HG03521 (cell line): ENCODE results near the gene MRRF.

ENCODE experiments used
- ATAC-seq: cut with Tn5 transposase; IDR thresholded peaks from one replicate; pipeline ENCODE4 v1.9.1; 2021; ENCODE audit warnings: mild to moderate bottlenecking, moderate library complexity; ENCODE audit not compliant: unreplicated experiment

MRRF gene, protein sequence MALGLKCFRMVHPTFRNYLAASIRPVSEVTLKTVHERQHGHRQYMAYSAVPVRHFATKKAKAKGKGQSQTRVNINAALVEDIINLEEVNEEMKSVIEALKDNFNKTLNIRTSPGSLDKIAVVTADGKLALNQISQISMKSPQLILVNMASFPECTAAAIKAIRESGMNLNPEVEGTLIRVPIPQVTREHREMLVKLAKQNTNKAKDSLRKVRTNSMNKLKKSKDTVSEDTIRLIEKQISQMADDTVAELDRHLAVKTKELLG

DNA sequence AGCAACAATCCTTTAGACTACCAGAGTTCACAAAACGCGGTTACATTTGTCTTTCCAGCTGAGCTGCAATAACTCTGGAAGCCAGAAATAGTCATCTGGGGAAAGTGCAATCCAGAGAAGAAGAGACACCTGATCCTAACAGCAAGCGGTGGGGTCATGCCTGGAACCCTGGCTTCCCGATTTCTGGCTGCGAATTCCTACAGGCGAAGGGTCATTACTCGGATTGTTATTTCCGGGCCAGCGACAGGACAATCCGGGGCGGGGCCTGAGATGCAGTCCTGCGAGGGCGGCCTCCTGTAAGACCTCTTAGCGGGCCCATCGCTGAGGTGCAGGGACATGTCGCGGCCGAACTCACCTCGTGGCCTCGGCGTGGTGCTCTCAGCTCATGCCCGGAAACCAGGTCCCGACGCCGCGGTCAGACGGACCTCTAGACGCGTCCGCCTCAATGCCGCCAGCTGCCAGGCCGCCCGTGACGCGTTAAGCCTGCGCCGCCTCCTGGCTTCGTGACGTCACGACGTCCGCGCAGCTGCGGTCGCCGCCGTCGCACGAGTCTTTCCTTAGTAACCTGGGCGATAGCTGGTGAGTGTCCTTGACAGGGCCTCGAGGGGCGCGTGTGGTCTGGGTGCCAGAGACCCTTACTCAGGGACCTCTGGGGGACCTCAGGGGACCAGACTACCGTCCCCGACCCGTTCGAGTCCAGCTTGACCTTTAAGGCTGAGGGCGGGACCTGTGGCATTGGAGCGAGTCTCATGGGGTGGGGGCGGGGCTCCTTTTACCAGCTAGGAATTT is at the start of gene MRRF, which contains the start of gene RBM18:
Gene MRRF (plus strand): TSS at position 523 of the 789 bp plus-strand sequence. CDS start 6,010 bp downstream, outside the sequence.
Gene RBM18 (minus strand): TSS at position 481 of the 789 bp plus-strand sequence. CDS start 3,348 bp downstream, outside the sequence.
- ATAC-seq, result peak; percentile 87

DNA sequence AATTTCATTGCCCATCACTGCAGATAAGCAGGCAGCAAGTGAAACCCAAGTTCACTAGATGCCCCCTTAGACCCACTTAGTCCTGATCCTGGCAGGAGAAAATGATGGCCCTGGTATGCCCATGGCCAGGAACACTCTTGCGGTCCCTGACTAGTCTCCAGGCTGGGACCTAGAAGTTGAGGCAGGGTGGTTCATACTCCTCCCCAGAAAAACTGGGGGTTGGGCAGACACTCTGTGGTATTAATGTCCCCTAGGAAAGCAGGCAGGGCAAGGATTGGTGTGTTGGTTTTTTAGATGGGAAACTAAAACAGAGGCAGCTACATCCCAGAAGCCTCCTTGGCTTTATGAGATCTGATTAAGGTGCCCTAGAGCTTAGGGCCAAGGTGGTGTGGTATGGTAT is 49.0 kb upstream of the MRRF start:
- no peak for ATAC-seq

DNA sequence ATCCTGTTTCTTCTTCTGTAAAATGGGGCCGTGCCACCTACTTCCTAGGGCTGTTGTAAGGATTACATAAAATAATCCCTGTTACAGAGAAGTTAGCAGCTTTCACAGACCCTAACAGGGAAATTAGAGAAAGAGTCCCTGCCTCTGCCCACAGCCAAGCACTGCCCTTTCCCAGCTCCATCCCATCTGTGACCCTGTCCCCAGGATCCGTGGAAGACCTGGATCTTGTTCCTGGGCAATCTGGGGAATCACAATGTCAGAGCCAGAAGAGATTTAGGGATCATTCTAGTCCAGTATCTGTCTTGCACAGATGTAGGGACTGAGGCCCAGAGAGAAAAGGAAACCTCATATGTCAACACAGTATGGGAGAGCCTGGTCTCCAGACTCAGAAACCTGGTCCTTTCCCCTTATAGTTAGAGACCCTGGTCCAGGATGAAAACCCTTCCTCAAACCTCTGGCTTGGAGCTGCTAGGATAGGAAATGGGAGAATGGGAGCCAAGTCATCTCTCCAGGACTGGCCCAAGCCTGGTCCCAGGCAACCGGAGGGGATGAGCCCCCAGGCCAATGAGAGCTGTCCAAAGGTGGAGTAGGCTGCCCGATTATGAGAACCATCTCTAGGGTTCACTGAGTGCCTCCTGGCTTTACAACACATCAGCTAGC is 48.4 kb upstream of the MRRF start:
- ATAC-seq, result no peak

DNA sequence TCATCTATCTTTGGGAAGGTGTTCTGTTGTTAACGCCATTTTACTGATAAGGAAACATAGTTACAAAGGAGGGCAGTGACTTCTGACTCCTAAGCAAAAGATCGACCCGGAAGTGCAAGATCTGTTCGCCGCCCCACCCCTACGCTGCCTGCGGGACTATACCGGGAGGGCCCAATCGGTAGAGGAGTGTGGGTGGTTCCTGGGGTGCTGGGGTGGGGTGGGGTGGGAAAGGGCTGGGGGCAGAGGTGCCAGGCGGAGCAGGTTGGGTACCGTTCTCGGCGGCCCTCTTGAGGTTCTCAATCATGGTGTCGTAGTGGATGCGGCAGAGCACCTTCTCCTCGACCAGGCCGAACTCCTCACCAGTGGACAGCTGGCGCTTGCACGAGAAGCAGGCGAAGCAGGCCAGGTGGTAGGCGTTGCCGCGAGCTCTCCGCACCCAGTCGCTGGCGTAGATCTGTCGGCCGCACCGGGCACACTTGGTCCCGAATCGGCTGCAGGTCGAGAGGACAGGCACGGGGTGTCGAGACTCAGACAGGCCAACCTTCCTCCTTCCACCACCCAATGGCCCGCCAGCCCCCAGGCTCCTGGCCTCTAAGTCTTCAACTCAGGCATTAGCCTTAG is 47.8 kb upstream of the MRRF start:
- no peak for ATAC-seq

DNA sequence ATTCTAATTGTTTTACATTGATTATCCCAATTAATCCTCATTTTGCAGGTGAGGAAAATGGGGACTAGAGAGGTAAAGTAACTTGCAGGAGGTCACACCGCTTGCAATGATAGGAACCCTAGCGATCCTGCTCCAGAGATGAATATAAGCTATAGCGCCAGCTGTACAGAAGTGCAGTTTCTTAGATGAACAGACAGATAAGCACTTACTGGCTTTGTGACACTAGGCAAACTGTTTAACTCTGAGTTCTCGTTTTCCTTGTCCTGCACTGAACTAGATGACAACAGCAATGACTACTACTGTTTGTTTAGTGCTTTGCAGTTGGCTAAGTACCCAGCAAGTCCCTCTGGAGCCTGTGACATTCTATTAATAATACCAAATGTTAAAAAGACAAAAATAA is 47.0 kb upstream of the MRRF start:
- ATAC-seq, result no peak

DNA sequence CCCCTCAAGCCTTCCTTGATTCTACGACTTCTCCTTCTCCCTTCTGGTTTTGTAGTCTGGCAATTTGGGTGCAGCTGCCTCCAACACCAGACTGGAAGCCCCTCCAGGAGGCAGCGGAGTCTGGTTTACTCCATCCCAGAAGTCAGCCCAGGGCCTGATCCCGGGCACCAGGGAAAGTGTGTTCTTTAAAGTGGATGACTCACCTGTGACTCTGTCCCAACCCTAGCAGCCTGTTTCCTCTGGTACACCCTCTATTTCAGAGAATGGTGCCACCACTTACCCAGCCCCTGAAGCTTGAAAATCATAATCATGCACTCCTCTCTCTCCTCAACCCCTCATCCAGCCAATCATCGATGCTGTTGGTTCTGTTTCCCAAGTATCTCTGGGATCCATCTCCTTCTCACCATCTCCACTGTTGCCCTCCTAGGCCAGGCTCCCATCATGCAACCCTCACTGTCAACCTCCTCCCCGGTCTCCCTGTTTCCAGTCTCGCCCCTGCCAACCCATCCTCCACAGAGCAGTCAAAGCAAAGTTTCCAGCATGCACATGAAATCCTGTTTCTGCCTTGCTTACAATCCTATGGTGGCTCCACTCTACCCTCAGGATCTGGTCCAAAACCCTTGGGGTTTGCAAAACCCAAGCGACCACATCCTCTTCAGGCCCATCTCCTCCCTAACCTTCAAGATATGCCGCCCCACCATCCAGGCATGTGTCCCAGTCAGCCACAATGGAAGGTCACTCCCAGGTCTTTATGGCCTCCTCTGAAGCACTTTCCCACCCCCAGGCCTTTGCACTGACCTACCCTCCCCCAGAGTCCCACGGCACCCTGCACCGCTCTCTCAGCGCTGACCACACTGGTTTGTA is 46.4 kb upstream of the MRRF start:
- no peak for ATAC-seq

DNA sequence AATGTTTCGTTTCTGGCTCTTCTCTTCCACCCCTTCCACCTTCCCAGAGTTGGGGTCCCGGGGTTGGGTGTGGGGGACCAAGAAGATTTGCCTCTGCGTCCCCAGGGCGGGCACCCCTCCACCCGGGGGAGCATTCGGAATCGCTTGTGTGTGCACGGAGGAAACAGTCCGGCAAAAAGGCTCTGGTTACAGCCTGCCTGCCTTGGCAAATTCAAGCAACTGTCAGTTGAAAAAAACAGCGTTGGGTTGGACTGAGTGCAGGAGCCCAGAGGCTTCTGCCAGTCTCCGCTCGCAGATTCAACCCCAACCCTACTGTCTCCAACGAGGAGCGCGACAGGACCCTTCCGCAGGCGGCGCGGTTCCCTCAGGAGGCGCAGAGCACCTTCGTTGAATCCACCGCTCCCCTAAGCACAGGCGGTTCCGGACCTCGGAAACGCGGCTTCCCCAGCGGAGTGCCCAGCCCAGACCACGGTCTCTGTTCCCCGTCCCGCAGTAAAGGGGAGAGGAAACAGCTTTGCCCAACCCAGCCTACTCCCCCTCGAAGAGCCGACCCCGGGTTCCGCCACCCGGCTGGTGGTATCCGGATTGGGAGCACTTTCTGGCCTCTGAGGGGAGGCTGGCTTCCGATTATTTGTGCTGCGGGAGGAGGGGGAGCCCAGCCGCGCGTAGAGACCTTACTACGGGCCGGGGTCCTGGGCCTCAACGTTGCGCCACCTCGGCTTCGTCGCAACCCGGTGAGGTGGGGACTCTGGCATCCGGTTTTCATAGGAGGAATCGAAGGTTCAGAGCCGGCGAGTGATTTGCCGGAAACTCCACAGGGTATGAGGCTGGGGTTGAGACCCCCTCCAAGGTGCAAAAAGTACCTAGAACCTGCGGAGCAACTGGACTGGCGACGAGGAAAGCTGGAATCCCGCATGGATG is 45.5 kb upstream of the MRRF start:
- no peak for ATAC-seq

DNA sequence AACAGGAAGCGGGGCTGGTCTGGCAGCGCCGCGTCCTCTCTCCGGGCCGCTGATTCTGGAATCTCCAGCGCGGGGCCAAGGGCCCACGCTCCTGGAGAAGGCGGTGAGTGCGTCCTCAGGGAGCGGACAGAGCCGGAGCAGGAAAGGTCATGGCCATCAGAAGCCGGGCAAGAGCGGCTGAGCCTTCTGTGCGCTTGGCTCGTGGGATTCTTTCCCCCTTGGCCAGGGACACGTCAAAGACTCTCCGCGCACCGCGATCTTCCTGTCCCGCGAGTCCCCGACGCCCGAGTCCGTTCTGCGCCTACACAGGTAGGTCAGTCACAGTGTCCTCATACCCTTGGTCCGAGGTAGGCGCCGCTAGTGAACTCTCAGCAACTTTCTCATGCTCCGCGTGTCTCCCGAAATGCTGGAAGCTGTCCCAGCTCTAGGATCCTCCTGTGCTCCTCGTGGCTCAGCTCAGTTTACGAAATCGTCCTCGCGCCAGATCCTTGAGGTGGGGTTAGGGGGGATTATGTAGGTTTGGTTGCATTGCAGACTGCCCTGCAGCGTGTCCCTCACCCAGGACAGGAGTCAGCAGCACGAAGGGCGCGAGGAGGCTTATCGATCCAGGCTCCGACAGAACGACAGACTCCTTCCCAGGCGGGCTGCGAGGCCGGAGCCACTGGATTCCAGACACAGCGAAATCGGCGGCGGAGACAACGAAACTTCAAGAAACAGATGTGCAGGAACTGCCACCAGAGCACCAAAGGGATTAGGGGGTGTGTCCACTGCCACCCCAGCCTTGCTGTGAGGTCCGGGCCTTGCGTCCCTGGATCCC is 44.6 kb upstream of the MRRF start:
- no peak for ATAC-seq

DNA sequence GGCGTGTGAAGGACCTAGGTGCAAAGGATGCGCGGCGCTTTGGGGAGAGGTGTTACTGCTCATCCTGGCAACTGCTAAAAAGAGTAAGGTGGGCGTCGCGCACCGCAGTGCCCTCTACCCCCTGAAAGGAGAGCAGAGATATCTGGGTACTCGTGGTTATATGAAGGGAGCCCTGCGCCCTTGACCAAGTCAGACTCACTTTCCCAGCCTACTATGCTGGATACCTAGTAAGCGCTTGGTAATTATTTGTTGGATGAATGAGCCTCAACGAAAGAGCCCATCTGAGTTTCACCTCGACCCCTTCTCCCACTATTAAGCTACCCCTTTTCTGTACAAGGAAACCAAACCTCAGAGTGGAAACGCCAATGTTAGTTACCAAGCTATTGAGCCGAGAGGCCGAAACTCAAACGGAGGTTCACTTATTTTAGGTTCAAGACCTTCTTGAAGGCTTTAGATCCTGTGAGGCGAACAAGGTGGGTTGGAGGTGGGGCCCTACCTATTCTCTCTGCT is 44.0 kb upstream of the MRRF start:
- ATAC-seq, result no peak

DNA sequence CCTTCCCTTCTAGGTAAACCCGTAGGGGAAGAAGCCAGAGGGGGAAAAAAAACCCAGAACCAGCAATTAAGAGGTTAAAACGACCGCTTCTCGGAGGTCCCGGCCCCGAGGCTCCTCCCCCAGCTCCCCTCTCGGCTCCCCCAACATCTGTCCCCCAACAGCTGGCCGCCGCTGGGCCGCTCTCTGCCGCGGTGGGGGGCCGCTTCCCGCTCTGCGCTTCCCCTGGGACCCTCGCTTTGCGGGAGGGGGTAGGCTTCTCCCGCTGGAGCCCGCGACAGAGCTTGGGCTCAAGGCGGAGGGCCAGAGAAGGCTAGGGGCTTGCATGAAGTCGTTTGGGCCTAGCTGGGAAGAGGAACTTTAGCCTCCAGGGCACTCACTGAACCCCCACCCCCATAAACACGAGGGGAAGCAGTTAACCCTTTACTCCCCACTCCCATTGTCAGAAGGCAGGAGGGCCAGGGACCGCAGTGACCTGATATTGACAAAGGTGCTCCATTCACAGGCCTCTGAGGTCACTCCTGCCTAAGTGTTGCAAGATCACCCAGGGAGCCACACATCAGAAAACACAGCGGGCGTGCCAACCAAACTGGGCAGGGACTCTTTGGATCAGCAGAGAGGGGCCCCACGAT is 43.4 kb upstream of the MRRF start:
- ATAC-seq, result no peak

DNA sequence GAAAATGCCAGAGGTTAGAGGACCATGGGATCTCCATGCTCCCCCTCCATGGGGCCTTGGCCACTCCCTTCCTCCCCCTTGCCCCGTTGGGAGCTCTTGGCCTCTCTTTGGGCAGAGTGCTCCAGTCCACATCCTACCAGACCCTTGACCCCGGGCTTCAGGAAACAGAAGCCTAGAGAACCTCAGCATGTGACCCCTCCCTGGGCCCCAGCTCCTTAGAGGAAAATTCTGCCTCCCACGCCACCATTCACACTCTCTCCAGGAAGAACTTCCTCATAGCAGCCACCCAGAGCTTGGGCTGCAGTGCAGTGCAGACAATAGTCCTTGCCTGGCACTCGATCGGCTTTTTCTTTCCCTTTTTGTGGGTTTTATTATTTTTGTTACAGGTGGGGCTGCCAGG is 41.9 kb upstream of the MRRF start:
- ATAC-seq, result no peak

DNA sequence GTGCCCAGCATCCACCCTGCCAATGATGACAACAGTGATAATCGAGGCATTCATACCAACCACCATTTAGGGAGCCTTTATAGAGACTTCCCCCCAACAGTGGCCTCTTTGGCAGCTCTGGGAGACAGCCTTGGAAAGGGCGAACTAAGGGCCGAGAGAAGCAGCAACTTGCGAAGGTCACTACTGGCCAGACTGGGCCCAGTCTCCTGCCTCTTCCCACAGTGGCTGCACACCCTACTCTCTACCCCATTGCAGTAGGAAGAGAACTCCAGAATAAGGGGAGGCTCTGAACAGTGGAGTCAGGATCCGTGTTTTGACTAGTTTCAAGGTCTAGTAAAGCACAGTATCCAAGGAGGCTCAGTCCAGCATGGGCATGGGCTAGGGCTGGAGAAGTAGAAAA is 41.2 kb upstream of the MRRF start:
- ATAC-seq, result no peak

DNA sequence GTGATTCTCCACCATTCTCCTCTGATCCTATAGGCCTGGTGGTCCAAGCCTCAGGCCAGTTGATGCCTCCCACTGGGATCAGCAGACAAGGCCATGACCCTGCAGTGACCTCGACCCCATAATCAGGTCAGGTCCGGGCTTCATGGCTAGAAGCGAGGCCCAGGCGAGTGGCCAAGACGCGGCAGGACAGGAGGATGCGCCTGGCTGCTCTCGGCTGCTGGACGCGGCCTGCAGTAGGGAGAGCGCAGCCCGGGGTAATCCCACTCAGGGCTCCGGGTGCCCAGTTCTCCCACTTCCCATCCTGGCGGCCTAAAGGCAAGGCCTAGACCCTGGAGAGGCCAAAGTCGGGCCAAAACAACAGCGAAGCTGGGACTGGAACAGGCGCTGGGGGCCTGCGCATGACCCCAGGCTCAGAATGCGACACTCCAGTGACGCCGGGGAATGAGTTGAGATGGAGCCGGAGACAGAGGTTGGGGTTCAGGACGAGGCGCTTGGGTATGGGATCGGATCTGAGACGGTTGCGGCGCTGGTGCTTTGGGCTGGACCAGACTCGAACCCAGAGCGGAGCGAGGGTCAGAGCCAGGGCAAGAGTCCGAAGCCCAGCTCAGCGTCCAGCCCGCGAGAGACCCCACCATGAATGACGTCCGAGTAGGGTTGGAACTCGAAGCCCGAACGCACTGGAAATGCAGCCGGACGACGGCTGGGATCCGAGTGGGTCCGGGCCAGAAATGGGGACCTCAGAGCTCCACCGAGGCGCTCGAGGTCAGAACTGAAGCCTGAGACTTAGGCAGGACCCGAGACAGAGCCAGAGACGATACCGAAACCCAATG is 39.2 kb upstream of the MRRF start:
- ATAC-seq, result no peak

DNA sequence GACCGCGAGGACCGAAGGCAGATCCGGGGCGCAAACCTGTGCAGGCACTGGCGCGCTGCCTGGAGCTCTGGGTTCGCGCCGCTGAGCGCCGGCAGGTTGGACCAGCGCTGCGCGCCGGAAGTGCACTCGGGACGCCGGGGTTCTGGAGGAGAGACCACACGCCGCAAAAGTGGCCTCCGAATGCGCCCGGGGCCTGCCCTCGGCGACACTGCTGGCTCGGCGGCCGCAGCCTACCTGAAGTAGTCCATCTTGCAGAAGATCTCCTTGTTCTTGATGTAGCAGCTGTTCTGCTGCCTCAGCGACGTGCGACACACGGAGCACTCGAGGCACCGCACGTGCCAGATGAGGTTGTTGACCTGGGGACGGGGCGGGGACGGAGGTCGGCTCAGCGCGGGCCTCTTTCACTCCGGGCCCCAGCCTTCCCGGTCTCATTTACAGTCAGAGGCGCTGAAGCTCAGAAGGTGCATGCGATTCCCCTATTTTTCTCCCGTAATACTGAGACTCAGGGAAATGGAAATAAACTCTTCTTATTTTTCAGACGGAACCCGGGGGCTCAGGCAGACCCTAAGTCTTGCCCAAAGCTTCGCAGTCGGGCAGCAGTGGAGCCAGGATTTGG is 38.4 kb upstream of the MRRF start:
- ATAC-seq, result no peak

DNA sequence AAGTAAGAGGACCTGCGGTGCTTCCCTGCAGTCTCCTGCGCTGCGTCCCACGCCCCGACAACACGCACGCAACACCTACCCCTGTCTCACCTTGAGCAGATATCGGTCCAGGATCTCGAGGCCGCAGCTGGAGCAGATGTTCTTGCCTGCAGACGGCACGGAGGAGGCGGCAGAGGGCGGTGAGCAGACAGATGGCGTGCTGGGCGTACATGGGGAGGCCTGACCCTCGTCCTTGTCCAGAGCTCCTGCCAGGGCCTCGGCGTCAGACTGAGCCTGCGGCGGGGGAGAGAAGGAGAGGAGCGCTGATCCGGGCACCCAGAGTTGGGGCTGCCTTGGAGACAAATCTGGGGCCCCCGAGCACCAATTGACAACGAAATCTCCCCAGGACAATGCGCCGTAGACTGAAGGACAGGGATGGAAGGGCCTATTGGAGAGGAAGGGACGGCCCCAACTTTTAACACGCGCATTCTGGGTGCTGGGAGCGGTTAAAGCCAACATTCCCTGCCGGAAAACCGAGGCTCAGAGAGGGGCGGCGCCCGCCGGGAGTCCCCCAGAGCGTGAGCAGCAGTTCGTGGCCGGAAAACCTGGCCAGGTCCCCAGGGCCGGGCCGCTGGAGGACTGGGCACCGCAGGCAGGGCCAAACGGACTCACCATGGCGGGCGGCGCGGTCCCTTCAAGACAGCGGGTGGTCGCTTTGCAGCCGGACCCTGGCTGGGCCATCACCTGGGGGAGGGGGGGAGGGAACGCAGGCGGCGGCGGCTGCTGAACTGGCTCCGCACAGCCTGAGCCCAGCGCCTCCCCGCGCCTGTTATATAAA is 37.7 kb upstream of the MRRF start:
- ATAC-seq, result no peak

DNA sequence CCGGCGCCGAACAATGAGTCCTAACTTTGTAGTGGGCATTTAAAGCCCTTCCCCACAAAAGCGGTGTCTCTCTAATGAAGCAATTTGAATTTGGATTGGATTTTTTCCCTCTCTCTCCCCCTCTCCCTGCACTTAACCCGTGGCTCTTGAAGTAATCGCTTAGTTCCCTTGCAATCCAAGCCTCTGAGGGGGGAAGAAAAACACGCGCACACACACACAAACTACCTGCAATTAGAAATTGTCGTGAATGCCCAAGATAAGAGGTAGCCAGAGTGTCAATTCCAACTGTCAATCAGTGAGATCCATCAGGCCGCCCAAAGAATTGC is 37.1 kb upstream of the MRRF start:
- ATAC-seq, result no peak
